SK-N-SH treated with all-trans-retinoic acid at 6 μM for 48 hours (cell line): ENCODE results near the gene PAQR8.

Source experiments
- ARNTL ChIP-seq: fragments of 450-650 bp; formaldehyde crosslinking; IDR thresholded peaks from 2 replicates; pipeline ENCODE4 v1.5.0; 2020; ENCODE audit warnings: low read depth, mild to moderate bottlenecking, moderate library complexity, borderline replicate concordance
- BACH2 ChIP-seq: fragments of 250-450 bp; sonication (Bioruptor Pico); IDR thresholded peaks from 2 replicates; pipeline ENCODE4 v1.9.0; 2021; ENCODE audit warnings: mild to moderate bottlenecking, borderline replicate concordance
- CREB5 ChIP-seq: fragments of 250-450 bp; sonication (Bioruptor Pico); IDR thresholded peaks from 2 replicates; pipeline ENCODE4 v1.5.1; 2020; ENCODE audit warnings: low read depth, mild to moderate bottlenecking, moderate library complexity
- CSDC2 ChIP-seq: fragments of 250-450 bp; sonication (Bioruptor Pico); IDR thresholded peaks from 2 replicates; pipeline ENCODE4 v1.5.0; 2020; ENCODE audit warnings: mild to moderate bottlenecking, moderate library complexity
- ESRRG ChIP-seq: fragments of 250-450 bp; sonication (Bioruptor Pico); IDR thresholded peaks from 2 replicates; pipeline ENCODE4 v1.6.1; 2021; ENCODE audit warnings: mild to moderate bottlenecking
- OSR1 ChIP-seq: fragments of 250-450 bp; sonication (Bioruptor Pico); IDR thresholded peaks from 2 replicates; pipeline ENCODE4 v1.8.0; 2022; ENCODE audit warnings: moderate library complexity, mild to moderate bottlenecking, inconsistent platforms
- RARB ChIP-seq: fragments of 250-450 bp; sonication (Bioruptor Pico); IDR thresholded peaks from 2 replicates; pipeline ENCODE4 v1.8.0; 2021; ENCODE audit warnings: mild to moderate bottlenecking, moderate library complexity
- TSHZ2 ChIP-seq: fragments of 250-450 bp; sonication (Bioruptor Pico); IDR thresholded peaks from 2 replicates; pipeline ENCODE4 v1.5.0; 2020; ENCODE audit warnings: mild to moderate bottlenecking, moderate library complexity
- ZFP3 ChIP-seq: fragments of 250-450 bp; sonication (Bioruptor Pico); IDR thresholded peaks from 2 replicates; pipeline ENCODE4 v1.5.0; 2020; ENCODE audit warnings: mild to moderate bottlenecking, moderate library complexity
- ZNF565 ChIP-seq: fragments of 450-650 bp; formaldehyde crosslinking; conservative IDR thresholded peaks from 2 replicates; pipeline ENCODE4 v1.5.0; 2020; ENCODE audit warnings: low read depth, mild to moderate bottlenecking, moderate library complexity
- ZNF70 ChIP-seq: fragments of 450-650 bp; formaldehyde crosslinking; IDR thresholded peaks from 2 replicates; pipeline ENCODE4 v1.5.0; 2020; ENCODE audit warnings: mild to moderate bottlenecking, moderate library complexity
- TF ChIP-seq, protein P1 (sequence below): fragments of 250-450 bp; sonication (Bioruptor Pico); IDR thresholded peaks from 2 replicates; pipeline ENCODE4 v1.8.0; 2021; ENCODE audit warnings: low read depth, mild to moderate bottlenecking, moderate library complexity, borderline replicate concordance

DNA sequence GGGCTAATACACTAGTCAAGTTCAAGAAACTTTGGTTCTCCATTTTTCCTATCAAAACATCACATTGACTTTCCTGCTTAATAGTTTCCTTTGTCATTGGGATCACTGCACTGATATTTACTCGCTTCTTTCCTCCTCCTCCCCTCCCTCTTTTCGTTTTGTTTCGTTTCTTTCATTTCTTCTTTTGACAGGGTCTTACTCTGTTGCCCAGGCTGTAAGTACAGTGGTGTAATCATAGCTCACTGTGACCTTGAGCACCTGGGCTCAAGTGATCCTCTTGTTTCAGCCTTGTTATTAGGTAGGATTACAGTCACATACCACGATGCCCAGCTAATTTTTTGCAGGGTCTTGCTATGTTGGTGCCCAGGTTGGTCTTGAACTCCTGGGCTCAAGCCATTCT lies 12.3 kb downstream of the PAQR8 start:
- TF ChIP-seq ZFP3 (CRISPR knock-in tag) = no peak
- TF ChIP-seq CREB5 (CRISPR knock-in tag) = no peak
- no peak for TF ChIP-seq CSDC2
- TF ChIP-seq ARNTL (CRISPR knock-in tag) = no peak
- no peak for TF ChIP-seq ZNF565 (CRISPR knock-in tag)
- TF ChIP-seq OSR1 (CRISPR knock-in tag) = no peak
- TF ChIP-seq ESRRG (CRISPR knock-in tag) = no peak
- TF ChIP-seq BACH2 (CRISPR knock-in tag) = no peak
- no peak for TF ChIP-seq RARB (CRISPR knock-in tag)
- TF ChIP-seq ZNF70 (CRISPR knock-in tag) = no peak
- TF ChIP-seq TSHZ2 = no peak
- TF ChIP-seq, protein P1, sequence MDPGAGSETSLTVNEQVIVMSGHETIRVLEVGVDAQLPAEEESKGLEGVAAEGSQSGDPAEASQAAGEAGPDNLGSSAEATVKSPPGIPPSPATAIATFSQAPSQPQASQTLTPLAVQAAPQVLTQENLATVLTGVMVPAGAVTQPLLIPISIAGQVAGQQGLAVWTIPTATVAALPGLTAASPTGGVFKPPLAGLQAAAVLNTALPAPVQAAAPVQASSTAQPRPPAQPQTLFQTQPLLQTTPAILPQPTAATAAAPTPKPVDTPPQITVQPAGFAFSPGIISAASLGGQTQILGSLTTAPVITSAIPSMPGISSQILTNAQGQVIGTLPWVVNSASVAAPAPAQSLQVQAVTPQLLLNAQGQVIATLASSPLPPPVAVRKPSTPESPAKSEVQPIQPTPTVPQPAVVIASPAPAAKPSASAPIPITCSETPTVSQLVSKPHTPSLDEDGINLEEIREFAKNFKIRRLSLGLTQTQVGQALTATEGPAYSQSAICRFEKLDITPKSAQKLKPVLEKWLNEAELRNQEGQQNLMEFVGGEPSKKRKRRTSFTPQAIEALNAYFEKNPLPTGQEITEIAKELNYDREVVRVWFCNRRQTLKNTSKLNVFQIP (CRISPR knock-in tag) = no peak
